GM18868 (cell line): Measurements from ENCODE around the gene ANXA1.

Source experiments
- ATAC-seq: cut with Tn5 transposase; IDR thresholded peaks from one replicate; pipeline ENCODE4 v1.9.1; 2021; ENCODE audit warnings: mild to moderate bottlenecking, moderate library complexity; ENCODE audit not compliant: unreplicated experiment

The ANXA1 gene

GRCh38 chr9:73202980-73203379, 51.3 kb downstream of the ANXA1 start:
- peak; percentile 42 for ATAC-seq

GRCh38 chr9:73204936-73205335, 53.3 kb downstream of the ANXA1 start:
- ATAC-seq, result no peak

GRCh38 chr9:73206851-73207250, 55.2 kb downstream of the ANXA1 start:
- no peak for ATAC-seq

- no peak for ATAC-seq
These were observed 59.4 kb downstream of the ANXA1 start for GRCh38 chr9:73210886-73211666.

GRCh38 chr9:73213300-73213699, 61.6 kb downstream of the ANXA1 start:
- peak; percentile 41 for ATAC-seq

GRCh38 chr9:73215249-73215648, 63.6 kb downstream of the ANXA1 start:
- no peak for ATAC-seq

- no peak for ATAC-seq
These were observed 64.4 kb downstream of the ANXA1 start for GRCh38 chr9:73216100-73216499.
